CD8-positive, alpha-beta memory T cell (primary cell): ENCODE measurements around the gene TEX51. TPM values are rescaled to one million over a fixed set of nuclear protein-coding genes. Genes with fewer than 3 reads are reported as not detected.
A peak's percentile ranks its signal among the peaks of the same experiment; 100 is the strongest.

ENCODE experiments used
- CTCF ChIA-PET: fragments of 350-600 bp; sonication (Branson Sonifier 250); formaldehyde crosslinking; loops from one replicate; lab custom pipeline; 2021; ENCODE audit warnings: antibody characterized with exemption; lab: Charles Lee
- POLR2A ChIA-PET: fragments of 350-600 bp; sonication (Branson Sonifier 250); formaldehyde crosslinking; loops from one replicate; lab custom pipeline; 2021; ENCODE audit warnings: antibody characterized with exemption; lab: Charles Lee
- DNase-seq, 5 donors: peaks; one replicate each; pipeline versions ENCODE4 v3.0.0 to v3.0.0-alpha.2; 2020 to 2022; ENCODE audit warnings: mixed read lengths in 1 of 5
- H3K27ac ChIP-seq: one replicate; pipeline ENCODE4 v1.7.0; 2013; ENCODE audit warnings: low read depth, mild to moderate bottlenecking, low read length, moderate library complexity
- H3K27me3 ChIP-seq: 2 replicates; pipeline ENCODE4 v1.7.0; 2013; ENCODE audit warnings: low read length, mild to moderate bottlenecking; ENCODE audit not compliant: insufficient read depth, poor library complexity, severe bottlenecking
- H3K36me3 ChIP-seq: 2 replicates; pipeline ENCODE4 v1.7.0; 2013; ENCODE audit warnings: mild to moderate bottlenecking, low read length, moderate library complexity; ENCODE audit not compliant: insufficient read depth
- H3K4me1 ChIP-seq: 2 replicates; pipeline ENCODE4 v1.7.0; 2013; ENCODE audit warnings: mild to moderate bottlenecking, low read length, moderate library complexity; ENCODE audit not compliant: insufficient read depth
- H3K4me3 ChIP-seq: 2 replicates; pipeline ENCODE4 v1.7.0; 2013; ENCODE audit warnings: mild to moderate bottlenecking, low read length
- H3K9me3 ChIP-seq: 2 replicates; pipeline ENCODE4 v1.7.0; 2013; ENCODE audit warnings: mild to moderate bottlenecking, low read length
- H3K27ac Mint-ChIP-seq, 8 donors: one replicate each; pipeline ENCODE4 v1.8.0; 2020 to 2021; ENCODE audit warnings: mixed read lengths in 8 of 8, mild to moderate bottlenecking in 6 of 8, inconsistent platforms in 3 of 8, moderate library complexity in 3 of 8
- H3K27me3 Mint-ChIP-seq, 2 donors: one replicate each; pipeline ENCODE4 v1.8.0; 2020 to 2021; ENCODE audit warnings: mixed read lengths in 2 of 2, mild to moderate bottlenecking in 1 of 2, moderate library complexity in 1 of 2
- H3K36me3 Mint-ChIP-seq, 3 donors: one replicate each; pipeline ENCODE4 v1.8.0; 2020 to 2021; ENCODE audit warnings: mixed read lengths in 3 of 3, inconsistent platforms in 1 of 3, mild to moderate bottlenecking in 1 of 3
- H3K4me1 Mint-ChIP-seq, 3 donors: one replicate each; pipeline ENCODE4 v1.8.0; 2020 to 2021; ENCODE audit warnings: mixed read lengths in 3 of 3, inconsistent platforms in 1 of 3, mild to moderate bottlenecking in 1 of 3
- H3K4me3 Mint-ChIP-seq, 7 donors: one replicate each; pipeline ENCODE4 v1.8.0; 2020 to 2021; ENCODE audit warnings: mixed read lengths in 7 of 7, mild to moderate bottlenecking in 6 of 7, moderate library complexity in 4 of 7, inconsistent platforms in 2 of 7
- H3K9me3 Mint-ChIP-seq, 5 donors: one replicate each; pipeline ENCODE4 v1.8.0; 2020 to 2022; ENCODE audit warnings: mixed read lengths in 5 of 5, mild to moderate bottlenecking in 3 of 5, moderate library complexity in 2 of 5, inconsistent platforms in 1 of 5
- polyA plus RNA-seq: library from polyadenylated mRNA; unstranded; fragments of 300-500 nt; fragmentation: Illumina TruSeq; gene quantifications from one replicate; pipeline ENCODE4 v1.2.3, GENCODE V29; 2021
- total RNA-seq, 2 experiments: library from RNA; stranded (reverse); gene quantifications; one replicate each; pipeline ENCODE4 v1.2.3, GENCODE V29; 2021

TEX51 gene
- total and polyA plus RNA-seq, 3 experiments from 2014 or later, result not detected

DNA sequence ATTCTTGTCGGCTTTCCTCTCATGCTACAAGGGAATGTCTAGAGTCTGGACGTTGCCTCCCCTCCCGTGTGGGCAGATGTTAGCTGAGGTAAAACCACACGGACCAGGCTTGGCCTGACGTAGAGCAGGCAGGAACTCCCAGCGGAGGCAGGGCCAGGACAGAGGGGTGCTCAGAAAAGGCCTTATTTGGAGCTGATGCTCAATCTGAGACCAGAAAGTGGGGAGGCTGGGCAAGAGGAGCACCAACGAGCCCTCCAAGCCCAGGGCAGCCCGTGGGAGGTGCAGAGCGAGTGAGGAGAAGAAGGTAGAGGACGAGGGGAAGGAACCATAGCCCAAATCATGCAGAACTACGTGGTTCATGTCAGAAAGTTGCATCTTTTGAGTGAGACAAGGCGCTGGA, 9.0 kb downstream of the TEX51 start:
- Mint-ChIP-seq H3K4me1 (peaks cover 0 to 2% (median 0%) of the 10 kb centered on the region in 3 donors), H3K4me3 (no peak overlapping the region), H3K27me3 (peaks cover 5 to 31% of the 10 kb centered on the region in 2 donors), H3K36me3 (no peaks in the 10 kb centered on the region), H3K9me3 (peaks cover 0 to 4% (median 2%) of the 10 kb centered on the region in 5 donors), H3K27ac (peak overlapping the region in 1 of 8 donors; percentile 59)
- DNase-seq, result no peak
- CTCF ChIA-PET, result no interaction called here
- H3K27ac ChIP-seq, result no peak overlapping the region
- H3K9me3 ChIP-seq, result no peaks in the 10 kb centered on the region
- no peaks in the 10 kb centered on the region for H3K4me1 ChIP-seq
- POLR2A ChIA-PET, result no interaction called here
- H3K27me3 ChIP-seq, result peaks cover 4% of the 10 kb centered on the region
- H3K4me3 ChIP-seq, result no peak overlapping the region
- no peaks in the 10 kb centered on the region for H3K36me3 ChIP-seq

DNA sequence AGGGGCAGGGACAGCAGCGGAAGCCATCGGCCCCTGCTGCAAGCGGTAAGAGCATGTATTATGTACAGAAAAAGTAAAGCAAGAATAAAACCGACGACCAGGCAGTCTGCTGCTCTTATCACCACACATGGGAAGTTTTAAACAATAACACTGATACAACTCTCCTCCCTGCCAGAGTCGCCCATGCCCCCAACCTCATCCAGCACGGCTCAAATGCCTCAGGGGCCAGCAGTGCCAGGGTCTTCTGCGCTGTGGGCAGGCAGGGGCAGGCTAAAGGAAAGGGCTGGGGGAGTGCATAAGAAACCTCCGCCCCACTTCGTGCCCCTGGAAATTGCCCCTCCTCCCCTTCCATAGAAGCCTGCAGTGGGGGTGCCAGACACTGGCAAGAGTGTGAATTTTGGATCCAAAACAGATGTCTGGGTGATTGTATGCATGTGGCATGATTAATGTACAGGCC, 10.1 kb downstream of the TEX51 start:
- Mint-ChIP-seq H3K27ac (no peak overlapping the region), H3K4me3 (no peak overlapping the region), H3K4me1 (peaks cover 0 to 2% (median 0%) of the 10 kb centered on the region in 3 donors), H3K27me3 (peaks cover 3 to 32% of the 10 kb centered on the region in 2 donors), H3K36me3 (no peaks in the 10 kb centered on the region), H3K9me3 (peaks cover 0 to 5% (median 2%) of the 10 kb centered on the region in 5 donors)
- Histone ChIP-seq H3K27me3 (peaks cover 4% of the 10 kb centered on the region), H3K4me1 (no peaks in the 10 kb centered on the region), H3K4me3 (no peak overlapping the region), H3K9me3 (no peaks in the 10 kb centered on the region), H3K27ac (no peak overlapping the region), H3K36me3 (no peaks in the 10 kb centered on the region)
- CTCF ChIA-PET, result no interaction called here
- DNase-seq, result no peak
- POLR2A ChIA-PET, result no interaction called here

DNA sequence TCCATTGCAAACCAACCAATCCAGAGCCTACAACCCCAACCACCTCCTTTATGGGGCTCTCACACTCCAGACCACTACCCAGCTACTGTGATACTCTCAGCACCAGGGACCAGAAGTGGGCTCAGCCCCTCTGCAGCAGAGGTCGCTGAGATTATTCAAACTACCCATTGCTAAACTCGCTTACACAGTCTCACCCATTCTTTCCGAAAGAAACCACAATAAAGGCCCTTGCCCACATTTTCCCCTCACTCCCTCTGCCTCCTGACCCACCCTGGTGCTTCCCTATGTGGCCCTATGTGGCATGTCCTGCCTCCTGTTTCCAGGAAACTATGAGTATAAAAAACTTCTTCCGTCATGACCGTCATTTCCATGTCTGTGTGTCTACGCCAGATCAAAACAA, 10.7 kb downstream of the TEX51 start:
- Histone ChIP-seq H3K9me3 (no peaks in the 10 kb centered on the region), H3K36me3 (no peaks in the 10 kb centered on the region), H3K27me3 (peaks cover 4% of the 10 kb centered on the region), H3K4me3 (no peak overlapping the region), H3K4me1 (no peaks in the 10 kb centered on the region), H3K27ac (no peak overlapping the region)
- CTCF ChIA-PET, result no interaction called here
- Mint-ChIP-seq H3K27ac (no peak overlapping the region), H3K36me3 (no peaks in the 10 kb centered on the region), H3K27me3 (peaks cover 7 to 29% of the 10 kb centered on the region in 2 donors), H3K9me3 (peaks cover 0 to 4% (median under 1%) of the 10 kb centered on the region in 5 donors), H3K4me1 (peaks cover 0 to 2% (median 0%) of the 10 kb centered on the region in 3 donors), H3K4me3 (no peak overlapping the region)
- no peak for DNase-seq
- POLR2A ChIA-PET, result no interaction called here

- Mint-ChIP-seq H3K4me1 (peaks cover 0 to 2% (median 0%) of the 10 kb centered on the region in 3 donors), H3K36me3 (no peaks in the 10 kb centered on the region), H3K27me3 (peaks cover 8 to 29% of the 10 kb centered on the region in 2 donors), H3K9me3 (peaks cover 0 to 4% (median 0%) of the 10 kb centered on the region in 5 donors), H3K4me3 (no peak overlapping the region), H3K27ac (no peak overlapping the region)
- Histone ChIP-seq H3K4me1 (no peaks in the 10 kb centered on the region), H3K4me3 (no peak overlapping the region), H3K36me3 (no peaks in the 10 kb centered on the region), H3K27me3 (peaks cover 4% of the 10 kb centered on the region), H3K27ac (no peak overlapping the region), H3K9me3 (no peaks in the 10 kb centered on the region)
- DNase-seq, result no peak
- POLR2A ChIA-PET, result no interaction called here
- CTCF ChIA-PET, result no interaction called here
Measured at GRCh38 chr2:126909781-126910180, 11.1 kb downstream of the TEX51 start.

DNA sequence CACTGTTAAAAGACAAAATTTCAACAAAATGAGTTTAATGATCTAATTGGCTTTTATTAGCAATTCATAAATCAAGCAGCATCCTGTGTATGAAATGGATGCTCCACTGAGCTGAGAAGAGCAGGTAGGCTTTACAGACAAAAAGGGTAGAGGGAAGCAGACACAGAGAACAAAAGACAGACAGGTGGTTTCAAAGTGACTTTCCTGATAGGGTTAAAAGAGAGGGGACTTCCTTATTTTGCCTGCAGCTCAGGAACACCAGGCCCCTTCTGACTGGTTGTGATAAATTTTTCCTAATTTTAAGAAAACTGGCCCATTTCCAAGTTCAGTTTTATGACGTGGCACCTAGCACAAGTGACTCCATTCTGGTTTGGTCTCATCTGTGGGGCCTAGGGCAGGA, 11.9 kb downstream of the TEX51 start:
- H3K27ac Mint-ChIP-seq, result no peak overlapping the region
- peaks cover 0 to 4% (median 0%) of the 10 kb centered on the region in 5 donors for H3K9me3 Mint-ChIP-seq
- peaks cover 0 to 2% (median 0%) of the 10 kb centered on the region in 3 donors for H3K4me1 Mint-ChIP-seq
- H3K4me3 Mint-ChIP-seq, result no peak overlapping the region
- H3K9me3 ChIP-seq, result no peaks in the 10 kb centered on the region
- ChIA-PET CTCF (no interaction called here), POLR2A (no interaction called here)
- H3K36me3 Mint-ChIP-seq, result no peaks in the 10 kb centered on the region
- peaks cover 9 to 27% of the 10 kb centered on the region in 2 donors for H3K27me3 Mint-ChIP-seq
- no peaks in the 10 kb centered on the region for H3K4me1 ChIP-seq
- DNase-seq, result no peak
- peaks cover 4% of the 10 kb centered on the region for H3K27me3 ChIP-seq
- no peak overlapping the region for H3K27ac ChIP-seq
- H3K36me3 ChIP-seq, result no peaks in the 10 kb centered on the region
- H3K4me3 ChIP-seq, result no peak overlapping the region

DNA sequence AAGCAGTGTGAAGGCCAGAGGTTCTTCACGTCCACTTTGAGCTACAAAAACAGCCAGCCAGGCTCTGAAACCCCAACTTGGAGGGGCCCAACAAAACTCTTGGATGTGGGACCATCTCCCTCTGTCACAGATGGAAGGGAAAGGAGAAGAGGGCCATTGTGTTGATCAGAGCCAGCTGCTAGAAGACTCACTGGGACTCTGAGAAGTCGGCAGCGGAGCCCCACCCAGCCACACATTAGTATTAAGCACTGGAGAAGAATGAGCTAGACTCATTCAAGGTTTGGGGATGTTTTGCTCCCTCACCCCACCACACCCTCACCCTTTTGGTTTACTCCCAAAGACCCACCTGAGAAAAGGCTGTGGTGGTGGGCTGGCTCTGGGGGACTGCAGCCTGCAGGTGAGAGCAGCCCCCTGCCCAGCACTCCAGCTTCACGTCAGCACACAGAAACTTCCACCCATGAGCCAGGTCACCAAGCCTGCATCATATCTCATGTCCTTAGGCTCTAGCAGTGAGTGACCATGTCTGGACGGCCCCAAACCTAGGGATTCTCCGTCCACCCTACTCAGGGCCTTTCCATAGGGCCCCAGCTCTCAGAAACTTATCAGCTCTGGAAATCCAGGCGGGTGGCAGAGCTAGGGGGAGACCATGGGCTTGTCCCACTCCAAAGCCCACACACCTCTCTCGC, 12.6 kb downstream of the TEX51 start:
- ChIA-PET POLR2A (no interaction called here), CTCF (no interaction called here)
- Histone ChIP-seq H3K27me3 (peaks cover 2% of the 10 kb centered on the region), H3K27ac (no peak overlapping the region), H3K36me3 (no peaks in the 10 kb centered on the region), H3K4me3 (no peak overlapping the region), H3K9me3 (no peaks in the 10 kb centered on the region), H3K4me1 (no peaks in the 10 kb centered on the region)
- no peaks in the 10 kb centered on the region for H3K36me3 Mint-ChIP-seq
- H3K27ac Mint-ChIP-seq, result no peak overlapping the region
- no peak for DNase-seq
- peaks cover 9 to 31% of the 10 kb centered on the region in 2 donors for H3K27me3 Mint-ChIP-seq
- peaks cover 0 to 2% (median 0%) of the 10 kb centered on the region in 3 donors for H3K4me1 Mint-ChIP-seq
- H3K4me3 Mint-ChIP-seq, result no peak overlapping the region
- H3K9me3 Mint-ChIP-seq, result peaks cover 0 to 3% (median 0%) of the 10 kb centered on the region in 5 donors

DNA sequence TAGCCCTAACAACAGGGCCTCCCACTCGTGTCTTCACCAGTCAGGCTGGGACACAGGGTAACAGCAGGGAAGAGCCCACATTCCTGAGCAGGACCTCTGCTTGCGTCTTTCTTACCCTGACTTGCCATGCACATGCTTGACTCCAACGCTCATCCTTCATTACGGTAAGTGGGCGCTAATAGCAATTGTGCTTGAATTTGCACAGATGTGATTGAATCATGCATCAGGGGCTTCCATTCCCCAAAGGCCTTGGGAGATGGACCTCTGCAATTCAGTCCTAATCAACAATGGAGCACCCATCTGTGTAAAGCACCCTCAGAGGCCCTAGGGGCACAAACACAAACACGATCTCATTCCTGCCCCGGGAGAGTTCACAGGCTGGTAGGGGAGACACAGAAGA, 13.5 kb downstream of the TEX51 start:
- ChIA-PET POLR2A (no interaction called here), CTCF (no interaction called here)
- Histone ChIP-seq H3K4me1 (no peaks in the 10 kb centered on the region), H3K9me3 (no peaks in the 10 kb centered on the region), H3K27ac (no peak overlapping the region), H3K36me3 (no peaks in the 10 kb centered on the region), H3K4me3 (no peak overlapping the region), H3K27me3 (no peaks in the 10 kb centered on the region)
- no peak overlapping the region for H3K27ac Mint-ChIP-seq
- DNase-seq, result no peak
- no peaks in the 10 kb centered on the region for H3K36me3 Mint-ChIP-seq
- peaks cover 7 to 35% of the 10 kb centered on the region in 2 donors for H3K27me3 Mint-ChIP-seq
- H3K4me3 Mint-ChIP-seq, result no peak overlapping the region
- peaks cover 0 to 2% (median 0%) of the 10 kb centered on the region in 3 donors for H3K4me1 Mint-ChIP-seq
- peaks cover 0 to 2% (median 0%) of the 10 kb centered on the region in 5 donors for H3K9me3 Mint-ChIP-seq

DNA sequence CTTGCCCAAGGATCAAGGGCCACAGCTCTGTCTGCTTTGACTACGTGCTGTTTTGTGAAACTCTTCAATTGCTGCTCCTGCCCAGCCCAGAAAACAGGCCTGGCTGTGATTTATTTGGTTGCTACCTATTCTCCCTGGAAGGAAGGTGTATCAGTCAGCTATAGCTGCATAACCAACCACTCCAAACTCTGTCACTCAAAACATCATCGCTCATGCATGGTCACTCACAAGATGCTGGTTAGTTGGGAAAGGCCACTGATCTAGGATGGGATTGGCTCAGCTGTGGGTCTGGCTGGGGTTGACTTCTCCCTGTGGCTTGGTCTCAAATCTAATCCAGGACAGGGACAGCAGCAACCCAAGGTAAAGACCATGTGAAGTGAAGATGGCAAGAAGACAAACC, 14.6 kb downstream of the TEX51 start:
- Mint-ChIP-seq H3K9me3 (peaks cover 0 to 2% (median 0%) of the 10 kb centered on the region in 5 donors), H3K36me3 (no peaks in the 10 kb centered on the region)
- POLR2A ChIA-PET, result no interaction called here

More for the DNA sequence above, 14.6 kb downstream of the TEX51 start:
- peaks cover 9 to 29% of the 10 kb centered on the region in 2 donors for H3K27me3 Mint-ChIP-seq
- CTCF ChIA-PET, result interaction anchor here (1.1 kb wide), 1 partner anchor 12 kb away, joined by 4 read pairs; no protein-coding TSS in a partner anchor
- no peak overlapping the region for H3K4me3 Mint-ChIP-seq
- no peaks in the 10 kb centered on the region for H3K27me3 ChIP-seq
- no peaks in the 10 kb centered on the region for H3K36me3 ChIP-seq
- H3K4me1 ChIP-seq, result no peaks in the 10 kb centered on the region
- H3K4me3 ChIP-seq, result no peak overlapping the region
- H3K27ac Mint-ChIP-seq, result no peak overlapping the region
- H3K27ac ChIP-seq, result no peak overlapping the region
- no peaks in the 10 kb centered on the region for H3K9me3 ChIP-seq
- H3K4me1 Mint-ChIP-seq, result peaks cover 0 to 2% (median 0%) of the 10 kb centered on the region in 3 donors
- DNase-seq, result no peak
